Measurements from ENCODE around the gene SPG21.

GRCh38 chr15:65008983-65009382 lies 19.3 kb upstream of the SPG21 start:
- TF ChIP-seq CTCF (conservative IDR thresholded peaks at IDR 0.05; ENCODE audit: low read depth, low read length) (no peak), EZH2 (IDR thresholded peaks at IDR 0.05; ENCODE audit: low read length, unreplicated experiment) (no peak)

All from PC-3 (cell line).